ENCODE measurements around the gene MORN1.

DNA sequence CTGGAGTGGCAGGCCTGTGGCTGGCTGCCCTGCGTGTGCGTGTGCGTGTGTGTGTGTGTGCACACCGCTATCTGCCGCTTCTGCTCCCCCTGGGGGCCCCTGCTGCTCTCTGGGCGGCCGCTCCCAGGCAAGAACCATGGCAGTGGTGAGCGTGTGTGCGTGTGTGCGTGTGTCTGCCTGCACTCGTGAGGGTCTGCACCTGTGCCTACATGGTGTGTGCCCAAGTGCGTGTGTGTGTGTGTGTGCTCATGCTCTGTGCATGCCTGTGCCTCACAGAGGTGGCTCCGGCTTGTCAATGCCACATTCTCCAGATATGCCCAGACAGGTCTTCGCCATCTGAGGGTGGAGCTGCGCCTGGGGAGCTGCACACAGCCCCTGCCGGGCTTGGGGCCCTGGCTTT is 39.7 kb upstream of the MORN1 start:
- TF ChIP-seq EZH2 (IDR thresholded peaks at IDR 0.05; ENCODE audit: borderline replicate concordance, low read depth, low read length, severe bottlenecking) (no peak), POLR2AphosphoS5 (IDR thresholded peaks at IDR 0.05; ENCODE audit: insufficient read depth, low read depth, low read length) (no peak)
- TF ChIP-seq, protein P1, sequence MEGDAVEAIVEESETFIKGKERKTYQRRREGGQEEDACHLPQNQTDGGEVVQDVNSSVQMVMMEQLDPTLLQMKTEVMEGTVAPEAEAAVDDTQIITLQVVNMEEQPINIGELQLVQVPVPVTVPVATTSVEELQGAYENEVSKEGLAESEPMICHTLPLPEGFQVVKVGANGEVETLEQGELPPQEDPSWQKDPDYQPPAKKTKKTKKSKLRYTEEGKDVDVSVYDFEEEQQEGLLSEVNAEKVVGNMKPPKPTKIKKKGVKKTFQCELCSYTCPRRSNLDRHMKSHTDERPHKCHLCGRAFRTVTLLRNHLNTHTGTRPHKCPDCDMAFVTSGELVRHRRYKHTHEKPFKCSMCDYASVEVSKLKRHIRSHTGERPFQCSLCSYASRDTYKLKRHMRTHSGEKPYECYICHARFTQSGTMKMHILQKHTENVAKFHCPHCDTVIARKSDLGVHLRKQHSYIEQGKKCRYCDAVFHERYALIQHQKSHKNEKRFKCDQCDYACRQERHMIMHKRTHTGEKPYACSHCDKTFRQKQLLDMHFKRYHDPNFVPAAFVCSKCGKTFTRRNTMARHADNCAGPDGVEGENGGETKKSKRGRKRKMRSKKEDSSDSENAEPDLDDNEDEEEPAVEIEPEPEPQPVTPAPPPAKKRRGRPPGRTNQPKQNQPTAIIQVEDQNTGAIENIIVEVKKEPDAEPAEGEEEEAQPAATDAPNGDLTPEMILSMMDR (IDR thresholded peaks at IDR 0.05; ENCODE audit: extremely low read depth in 1 of 2, insufficient read depth in 1 of 2, low read depth in 1 of 2, low read length in 2 of 2) = no peak
